Neural cell (in vitro differentiated cells): Measurements from ENCODE around the gene SMAP2. TPM values are rescaled to one million over a fixed set of nuclear protein-coding genes. Genes with fewer than 3 reads are reported as not detected.

ENCODE experiments used
- H2AFZ ChIP-seq: fragments of 200-600, 300-800 bp; sonication (generic), shearing (Covaris generic); 2 replicates; pipeline ENCODE4 v1.6.0; 2014; ENCODE audit warnings: low read depth, mild to moderate bottlenecking, antibody characterized with exemption, low read length, moderate library complexity
- H3F3A ChIP-seq: fragments of 200-600 bp; shearing (Covaris generic); 2 replicates; pipeline ENCODE4 v1.6.1; 2016; ENCODE audit warnings: mild to moderate bottlenecking, moderate library complexity, mixed read lengths, antibody characterized with exemption, low read length; ENCODE audit not compliant: insufficient read depth, poor library complexity, severe bottlenecking
- H3K27ac ChIP-seq: fragments of 200-600, 300-800 bp; sonication (generic), shearing (Covaris generic); 2 replicates; pipeline ENCODE4 v1.5.1; 2014; ENCODE audit warnings: mild to moderate bottlenecking, low read length, moderate library complexity
- H3K27me3 ChIP-seq: fragments of 300-800, 200-600 bp; sonication (generic), shearing (Covaris generic); 2 replicates; pipeline ENCODE4 v1.6.0; 2014; ENCODE audit warnings: mild to moderate bottlenecking, low read depth, low read length, moderate library complexity; ENCODE audit not compliant: insufficient read depth
- H3K36me3 ChIP-seq: fragments of 300-800, 200-600 bp; sonication (generic), shearing (Covaris generic); 2 replicates; pipeline ENCODE4 v1.5.1; 2014; ENCODE audit warnings: mild to moderate bottlenecking, antibody characterized with exemption, low read length, moderate library complexity; ENCODE audit not compliant: insufficient read depth
- H3K4me2 ChIP-seq: fragments of 300-800, 200-600 bp; sonication (generic), shearing (Covaris generic); 2 replicates; pipeline ENCODE4 v1.6.0; 2014; ENCODE audit warnings: mild to moderate bottlenecking, low read length
- H3K4me3 ChIP-seq: fragments of 300-800, 200-600 bp; sonication (generic), shearing (Covaris generic); 2 replicates; pipeline ENCODE4 v1.5.1; 2014; ENCODE audit warnings: mild to moderate bottlenecking, low read length, moderate library complexity
- H3K79me2 ChIP-seq: fragments of 200-600 bp; shearing (Covaris generic); replicated peaks from 2 replicates; pipeline ENCODE4 v1.6.0; 2014; ENCODE audit warnings: mild to moderate bottlenecking, low read length, moderate library complexity; ENCODE audit not compliant: insufficient read depth
- H3K9ac ChIP-seq: fragments of 300-800, 200-600 bp; sonication (generic), shearing (Covaris generic); 2 replicates; pipeline ENCODE4 v1.6.1; 2016; ENCODE audit warnings: mild to moderate bottlenecking, low read length, mixed read lengths
- H3K9me2 ChIP-seq: fragments of 200-600 bp; shearing (Covaris generic); 2 replicates; pipeline ENCODE4 v1.6.1; 2016; ENCODE audit warnings: mild to moderate bottlenecking, low read length, mixed read lengths; ENCODE audit not compliant: insufficient read depth
- H3K9me3 ChIP-seq: fragments of 200-600, 300-800 bp; sonication (generic), shearing (Covaris generic); 2 replicates; pipeline ENCODE4 v1.6.1; 2016; ENCODE audit warnings: mild to moderate bottlenecking, mixed run types, low read length, moderate library complexity, mixed read lengths
- H4K20me1 ChIP-seq: fragments of 200-600 bp; shearing (Covaris generic); 2 replicates; pipeline ENCODE4 v1.6.1; 2016; ENCODE audit warnings: mild to moderate bottlenecking, mixed run types; ENCODE audit not compliant: insufficient read depth
- EP300 ChIP-seq: fragments of 450-650 bp; conservative IDR thresholded peaks from 2 replicates; pipeline ENCODE4 v1.6.1; 2014; ENCODE audit warnings: antibody characterized with exemption, mild to moderate bottlenecking, moderate library complexity; ENCODE audit not compliant: poor library complexity, severe bottlenecking
- EZH2 ChIP-seq: fragments of 200-600, 300-800 bp; shearing (Covaris generic), sonication (generic); IDR thresholded peaks from 2 replicates; pipeline ENCODE4 v1.6.1; 2014; ENCODE audit warnings: antibody characterized with exemption, low read length, borderline replicate concordance, mild to moderate bottlenecking; ENCODE audit not compliant: insufficient read depth, poor library complexity, severe bottlenecking
- MXI1 ChIP-seq: fragments of 450-650 bp; conservative IDR thresholded peaks from 2 replicates; pipeline ENCODE4 v1.6.1; 2014; ENCODE audit warnings: antibody characterized with exemption, mild to moderate bottlenecking; ENCODE audit not compliant: poor library complexity, severe bottlenecking
- POLR2AphosphoS5 ChIP-seq: IDR thresholded peaks from 2 replicates; pipeline ENCODE4 v1.6.1; 2012
- RAD21 ChIP-seq: fragments of 450-650 bp; conservative IDR thresholded peaks from 2 replicates; pipeline ENCODE4 v1.6.1; 2014; ENCODE audit warnings: antibody characterized with exemption, mild to moderate bottlenecking, moderate library complexity
- SMC3 ChIP-seq: fragments of 450-650 bp; conservative IDR thresholded peaks from 2 replicates; pipeline ENCODE4 v1.6.1; 2014; ENCODE audit warnings: antibody characterized with exemption, mild to moderate bottlenecking, moderate library complexity; ENCODE audit not compliant: poor library complexity
- TAF1 ChIP-seq: IDR thresholded peaks from 2 replicates; pipeline ENCODE4 v1.6.1; 2012; ENCODE audit warnings: low read depth
- polyA plus RNA-seq: library from polyadenylated mRNA; depleted of rRNA; stranded (reverse); fragments of >200 nt; gene quantifications from 2 replicates; pipeline ENCODE4 v1.2.3, GENCODE V29; 2014
- TF ChIP-seq, protein P1 (sequence below): IDR thresholded peaks from 2 replicates; pipeline ENCODE4 v1.6.1; 2012; ENCODE audit warnings: borderline replicate concordance
- TF ChIP-seq, protein P2 (sequence below): fragments of 450-650 bp; IDR thresholded peaks from 2 replicates; pipeline ENCODE4 v1.5.1; 2014; ENCODE audit warnings: antibody characterized with exemption, mild to moderate bottlenecking, moderate library complexity; ENCODE audit not compliant: poor library complexity, severe bottlenecking

SMAP2 gene
- polyA plus RNA-seq, 1 donor from 2014 or later = 46.8 TPM

DNA sequence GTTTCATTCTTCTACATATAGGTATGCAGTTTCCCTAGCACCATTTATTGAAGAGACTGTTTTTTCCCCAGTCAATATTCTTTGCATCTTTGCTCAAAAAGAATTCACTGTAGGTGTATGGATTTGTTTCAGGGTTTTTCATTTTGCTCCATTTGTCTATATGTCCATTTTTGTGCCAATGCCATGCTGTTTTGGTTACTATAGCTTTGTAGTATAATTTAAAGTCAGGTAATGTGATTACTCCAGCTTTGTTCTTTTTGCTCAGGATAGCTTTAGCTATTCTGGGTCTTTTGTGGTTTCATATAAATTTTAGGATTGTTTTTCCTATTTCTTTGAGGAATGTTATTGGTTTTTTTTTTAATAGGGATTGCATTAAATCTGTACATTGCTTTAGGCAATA is 15.9 kb upstream of the SMAP2 start:
- no peaks in the 10 kb centered on the region for H3F3A ChIP-seq
- H3K9me2 ChIP-seq = no peaks in the 10 kb centered on the region
- no peak overlapping the region for H3K4me3 ChIP-seq
- H2AFZ ChIP-seq = no peak overlapping the region
- H3K9ac ChIP-seq = no peak overlapping the region
- no peaks in the 10 kb centered on the region for H4K20me1 ChIP-seq
- TF ChIP-seq POLR2AphosphoS5 (no peak), EP300 (no peak), EZH2 (no peak)
- TF ChIP-seq, protein P1, sequence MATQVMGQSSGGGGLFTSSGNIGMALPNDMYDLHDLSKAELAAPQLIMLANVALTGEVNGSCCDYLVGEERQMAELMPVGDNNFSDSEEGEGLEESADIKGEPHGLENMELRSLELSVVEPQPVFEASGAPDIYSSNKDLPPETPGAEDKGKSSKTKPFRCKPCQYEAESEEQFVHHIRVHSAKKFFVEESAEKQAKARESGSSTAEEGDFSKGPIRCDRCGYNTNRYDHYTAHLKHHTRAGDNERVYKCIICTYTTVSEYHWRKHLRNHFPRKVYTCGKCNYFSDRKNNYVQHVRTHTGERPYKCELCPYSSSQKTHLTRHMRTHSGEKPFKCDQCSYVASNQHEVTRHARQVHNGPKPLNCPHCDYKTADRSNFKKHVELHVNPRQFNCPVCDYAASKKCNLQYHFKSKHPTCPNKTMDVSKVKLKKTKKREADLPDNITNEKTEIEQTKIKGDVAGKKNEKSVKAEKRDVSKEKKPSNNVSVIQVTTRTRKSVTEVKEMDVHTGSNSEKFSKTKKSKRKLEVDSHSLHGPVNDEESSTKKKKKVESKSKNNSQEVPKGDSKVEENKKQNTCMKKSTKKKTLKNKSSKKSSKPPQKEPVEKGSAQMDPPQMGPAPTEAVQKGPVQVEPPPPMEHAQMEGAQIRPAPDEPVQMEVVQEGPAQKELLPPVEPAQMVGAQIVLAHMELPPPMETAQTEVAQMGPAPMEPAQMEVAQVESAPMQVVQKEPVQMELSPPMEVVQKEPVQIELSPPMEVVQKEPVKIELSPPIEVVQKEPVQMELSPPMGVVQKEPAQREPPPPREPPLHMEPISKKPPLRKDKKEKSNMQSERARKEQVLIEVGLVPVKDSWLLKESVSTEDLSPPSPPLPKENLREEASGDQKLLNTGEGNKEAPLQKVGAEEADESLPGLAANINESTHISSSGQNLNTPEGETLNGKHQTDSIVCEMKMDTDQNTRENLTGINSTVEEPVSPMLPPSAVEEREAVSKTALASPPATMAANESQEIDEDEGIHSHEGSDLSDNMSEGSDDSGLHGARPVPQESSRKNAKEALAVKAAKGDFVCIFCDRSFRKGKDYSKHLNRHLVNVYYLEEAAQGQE = no peak
- H3K27ac ChIP-seq = no peak overlapping the region
- no peak overlapping the region for H3K4me2 ChIP-seq
- no peaks in the 10 kb centered on the region for H3K27me3 ChIP-seq
- H3K79me2 ChIP-seq = no peaks in the 10 kb centered on the region
- H3K36me3 ChIP-seq = no peaks in the 10 kb centered on the region
- H3K9me3 ChIP-seq = peaks cover 5% of the 10 kb centered on the region

DNA sequence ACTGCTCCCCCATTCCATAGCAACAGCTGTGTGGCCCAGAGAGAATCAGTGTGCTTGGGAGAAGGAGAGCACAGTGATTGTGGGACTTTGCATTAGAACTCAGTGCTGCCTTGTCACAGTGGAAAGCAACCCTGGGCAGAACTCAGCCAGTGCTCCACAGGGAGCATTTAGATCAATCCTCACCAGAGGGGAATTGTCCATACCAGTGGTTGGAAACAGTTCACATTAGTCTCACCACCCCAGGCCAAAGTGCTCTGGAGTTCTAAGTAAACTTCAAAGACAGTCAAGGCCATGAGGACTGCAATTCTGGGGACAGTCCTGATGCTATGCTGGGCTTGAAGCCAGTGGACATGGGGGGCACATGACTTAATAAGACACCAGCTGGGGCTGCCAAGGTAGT is 12.9 kb upstream of the SMAP2 start:
- Histone ChIP-seq H3K27me3 (no peaks in the 10 kb centered on the region), H3K27ac (no peak overlapping the region), H3K9me3 (peaks cover 5% of the 10 kb centered on the region), H3K79me2 (no peaks in the 10 kb centered on the region), H4K20me1 (no peaks in the 10 kb centered on the region), H2AFZ (no peak overlapping the region), H3K36me3 (no peaks in the 10 kb centered on the region), H3K4me2 (no peak overlapping the region), H3F3A (no peaks in the 10 kb centered on the region), H3K9ac (no peak overlapping the region), H3K9me2 (no peaks in the 10 kb centered on the region), H3K4me3 (no peak overlapping the region)
- no peak for TF ChIP-seq POLR2AphosphoS5
- no peak for TF ChIP-seq TAF1

DNA sequence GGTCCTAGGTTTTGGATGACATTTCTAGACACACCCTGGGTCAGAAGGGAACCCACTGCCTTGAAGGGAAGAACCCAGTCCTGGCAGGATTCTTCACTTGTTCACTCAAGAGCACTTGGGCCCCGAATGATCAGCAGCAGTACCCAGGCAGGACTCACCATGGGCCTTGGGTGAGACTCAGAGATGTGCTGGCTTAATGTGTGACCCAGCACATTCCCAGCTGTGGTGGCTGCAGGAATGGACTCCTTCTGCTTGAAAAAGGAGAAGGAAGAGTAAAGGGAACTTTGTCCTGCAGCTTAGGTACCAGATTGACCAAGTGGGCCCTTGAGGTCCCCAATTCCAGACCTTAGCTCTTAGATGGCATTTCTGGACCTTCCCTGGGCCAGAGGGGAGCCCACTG is 12.3 kb upstream of the SMAP2 start:
- Histone ChIP-seq H4K20me1 (no peaks in the 10 kb centered on the region), H2AFZ (no peak overlapping the region), H3K9ac (no peak overlapping the region), H3K4me2 (no peak overlapping the region), H3K4me3 (no peak overlapping the region), H3K79me2 (no peaks in the 10 kb centered on the region), H3K27ac (no peak overlapping the region), H3K36me3 (no peaks in the 10 kb centered on the region), H3F3A (no peaks in the 10 kb centered on the region), H3K9me2 (no peaks in the 10 kb centered on the region), H3K9me3 (peaks cover 5% of the 10 kb centered on the region), H3K27me3 (no peaks in the 10 kb centered on the region)
- TF ChIP-seq EZH2 (no peak), MXI1 (no peak), RAD21 (no peak)

DNA sequence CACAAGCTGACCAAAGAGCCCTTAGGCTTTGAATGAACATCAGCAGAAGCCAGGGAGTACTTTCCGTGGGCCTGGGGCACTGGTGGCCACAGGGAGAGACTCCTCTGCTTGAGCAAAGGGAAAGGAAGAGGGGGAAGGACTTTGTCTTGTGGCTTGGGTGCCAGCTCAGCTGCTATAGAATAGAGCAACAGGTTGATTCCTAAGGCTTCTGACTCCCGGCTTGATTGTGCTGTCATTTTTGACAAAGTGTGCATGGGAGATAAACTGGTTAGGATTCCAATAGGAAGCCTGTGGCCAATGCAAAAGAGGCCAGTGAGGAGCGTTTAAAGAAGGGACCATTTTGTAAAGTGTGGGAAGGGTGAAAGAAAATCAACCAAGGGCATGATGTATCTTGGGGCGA is 11.9 kb upstream of the SMAP2 start:
- peaks cover 5% of the 10 kb centered on the region for H3K9me3 ChIP-seq
- H3F3A ChIP-seq = no peaks in the 10 kb centered on the region
- no peaks in the 10 kb centered on the region for H3K27me3 ChIP-seq
- no peaks in the 10 kb centered on the region for H3K79me2 ChIP-seq
- H3K27ac ChIP-seq = no peak overlapping the region
- H3K36me3 ChIP-seq = no peaks in the 10 kb centered on the region
- TF ChIP-seq EZH2 (no peak), RAD21 (no peak), POLR2AphosphoS5 (no peak), TAF1 (no peak), EP300 (no peak), MXI1 (no peak), SMC3 (no peak)
- TF ChIP-seq, protein P1 = no peak
- TF ChIP-seq, protein P2, sequence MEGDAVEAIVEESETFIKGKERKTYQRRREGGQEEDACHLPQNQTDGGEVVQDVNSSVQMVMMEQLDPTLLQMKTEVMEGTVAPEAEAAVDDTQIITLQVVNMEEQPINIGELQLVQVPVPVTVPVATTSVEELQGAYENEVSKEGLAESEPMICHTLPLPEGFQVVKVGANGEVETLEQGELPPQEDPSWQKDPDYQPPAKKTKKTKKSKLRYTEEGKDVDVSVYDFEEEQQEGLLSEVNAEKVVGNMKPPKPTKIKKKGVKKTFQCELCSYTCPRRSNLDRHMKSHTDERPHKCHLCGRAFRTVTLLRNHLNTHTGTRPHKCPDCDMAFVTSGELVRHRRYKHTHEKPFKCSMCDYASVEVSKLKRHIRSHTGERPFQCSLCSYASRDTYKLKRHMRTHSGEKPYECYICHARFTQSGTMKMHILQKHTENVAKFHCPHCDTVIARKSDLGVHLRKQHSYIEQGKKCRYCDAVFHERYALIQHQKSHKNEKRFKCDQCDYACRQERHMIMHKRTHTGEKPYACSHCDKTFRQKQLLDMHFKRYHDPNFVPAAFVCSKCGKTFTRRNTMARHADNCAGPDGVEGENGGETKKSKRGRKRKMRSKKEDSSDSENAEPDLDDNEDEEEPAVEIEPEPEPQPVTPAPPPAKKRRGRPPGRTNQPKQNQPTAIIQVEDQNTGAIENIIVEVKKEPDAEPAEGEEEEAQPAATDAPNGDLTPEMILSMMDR = no peak
- H3K9me2 ChIP-seq = no peaks in the 10 kb centered on the region
- no peak overlapping the region for H3K4me2 ChIP-seq
- no peak overlapping the region for H3K9ac ChIP-seq
- no peak overlapping the region for H3K4me3 ChIP-seq
- H4K20me1 ChIP-seq = no peaks in the 10 kb centered on the region
- H2AFZ ChIP-seq = no peak overlapping the region
